Breast epithelium (tissue), 3 donors: Measurements from ENCODE around the gene PDK4.

Experiments
- POLR2A ChIP-seq: fragments of 450-650 bp; IDR thresholded peaks from one replicate; pipeline ENCODE4 v1.6.1; 2016; ENCODE audit warnings: antibody characterized with exemption, mild to moderate bottlenecking, moderate library complexity
- POLR2AphosphoS5 ChIP-seq, 3 donors: sonication (generic); formaldehyde crosslinking; IDR thresholded peaks; one replicate each; pipeline ENCODE4 v1.6.1; 2017; ENCODE audit warnings: antibody characterized with exemption in 3 of 3
- TF ChIP-seq, protein P1 (sequence below), 3 donors: fragments of 450-650 bp; IDR thresholded peaks; one replicate each; pipeline ENCODE4 v1.5.1; 2016 to 2017; ENCODE audit warnings: antibody characterized with exemption in 3 of 3, mild to moderate bottlenecking in 3 of 3, moderate library complexity in 3 of 3

DNA sequence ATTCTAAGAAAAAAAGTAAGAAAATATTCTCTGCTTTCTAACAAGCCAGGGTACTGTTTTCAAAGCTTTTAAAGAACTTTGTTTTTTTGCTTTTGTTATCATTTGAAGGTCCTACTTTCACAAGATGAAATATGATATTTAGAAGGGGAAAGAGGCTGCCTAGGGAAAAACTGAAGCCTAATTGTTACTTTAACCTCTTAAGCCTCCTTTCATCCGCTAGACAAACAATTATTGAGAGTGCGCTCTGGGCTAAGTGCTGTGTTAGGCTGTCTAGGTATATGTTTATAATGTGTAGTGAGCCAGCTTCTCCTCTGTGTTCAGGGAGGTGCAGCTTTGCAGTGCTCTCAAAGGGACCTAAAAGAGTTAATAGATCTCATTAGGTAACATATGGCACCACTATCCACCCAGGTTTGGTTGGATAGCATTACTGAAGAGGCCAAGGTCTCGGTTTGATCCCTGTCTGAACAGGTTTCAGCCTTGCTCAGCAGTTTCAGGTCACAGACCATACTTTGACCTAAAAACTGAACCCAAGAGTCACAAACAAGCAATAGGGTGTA is 17.9 kb downstream of the PDK4 start:
- TF ChIP-seq, protein P1, sequence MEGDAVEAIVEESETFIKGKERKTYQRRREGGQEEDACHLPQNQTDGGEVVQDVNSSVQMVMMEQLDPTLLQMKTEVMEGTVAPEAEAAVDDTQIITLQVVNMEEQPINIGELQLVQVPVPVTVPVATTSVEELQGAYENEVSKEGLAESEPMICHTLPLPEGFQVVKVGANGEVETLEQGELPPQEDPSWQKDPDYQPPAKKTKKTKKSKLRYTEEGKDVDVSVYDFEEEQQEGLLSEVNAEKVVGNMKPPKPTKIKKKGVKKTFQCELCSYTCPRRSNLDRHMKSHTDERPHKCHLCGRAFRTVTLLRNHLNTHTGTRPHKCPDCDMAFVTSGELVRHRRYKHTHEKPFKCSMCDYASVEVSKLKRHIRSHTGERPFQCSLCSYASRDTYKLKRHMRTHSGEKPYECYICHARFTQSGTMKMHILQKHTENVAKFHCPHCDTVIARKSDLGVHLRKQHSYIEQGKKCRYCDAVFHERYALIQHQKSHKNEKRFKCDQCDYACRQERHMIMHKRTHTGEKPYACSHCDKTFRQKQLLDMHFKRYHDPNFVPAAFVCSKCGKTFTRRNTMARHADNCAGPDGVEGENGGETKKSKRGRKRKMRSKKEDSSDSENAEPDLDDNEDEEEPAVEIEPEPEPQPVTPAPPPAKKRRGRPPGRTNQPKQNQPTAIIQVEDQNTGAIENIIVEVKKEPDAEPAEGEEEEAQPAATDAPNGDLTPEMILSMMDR (IDR thresholded peaks at IDR 0.05) = no peak
- TF ChIP-seq POLR2AphosphoS5 (IDR thresholded peaks at IDR 0.05) = no peak
- TF ChIP-seq POLR2A = no peak
